ENCODE measurements around the gene PAIP2.
"Not testable (repeated sequence)": the region's sequence is repeated elsewhere in the genome, so short reads cannot be mapped to it uniquely, and the experiment has no call there.

Gene PAIP2

GRCh38 chr5:139385061-139386049 lies 43.7 kb downstream of the PAIP2 start:
- Histone ChIP-seq H3K4me1 (peaks cover 19% of the 10 kb centered on the region), H3K4me3 (ENCODE audit: low read depth, low read length) (no peak overlapping the region), H3K27me3 (no peaks in the 10 kb centered on the region), H3K36me3 (no peaks in the 10 kb centered on the region), H3K9me3 (no peaks in the 10 kb centered on the region)
- DNase-seq, result no peak
- TF ChIP-seq, protein P1, sequence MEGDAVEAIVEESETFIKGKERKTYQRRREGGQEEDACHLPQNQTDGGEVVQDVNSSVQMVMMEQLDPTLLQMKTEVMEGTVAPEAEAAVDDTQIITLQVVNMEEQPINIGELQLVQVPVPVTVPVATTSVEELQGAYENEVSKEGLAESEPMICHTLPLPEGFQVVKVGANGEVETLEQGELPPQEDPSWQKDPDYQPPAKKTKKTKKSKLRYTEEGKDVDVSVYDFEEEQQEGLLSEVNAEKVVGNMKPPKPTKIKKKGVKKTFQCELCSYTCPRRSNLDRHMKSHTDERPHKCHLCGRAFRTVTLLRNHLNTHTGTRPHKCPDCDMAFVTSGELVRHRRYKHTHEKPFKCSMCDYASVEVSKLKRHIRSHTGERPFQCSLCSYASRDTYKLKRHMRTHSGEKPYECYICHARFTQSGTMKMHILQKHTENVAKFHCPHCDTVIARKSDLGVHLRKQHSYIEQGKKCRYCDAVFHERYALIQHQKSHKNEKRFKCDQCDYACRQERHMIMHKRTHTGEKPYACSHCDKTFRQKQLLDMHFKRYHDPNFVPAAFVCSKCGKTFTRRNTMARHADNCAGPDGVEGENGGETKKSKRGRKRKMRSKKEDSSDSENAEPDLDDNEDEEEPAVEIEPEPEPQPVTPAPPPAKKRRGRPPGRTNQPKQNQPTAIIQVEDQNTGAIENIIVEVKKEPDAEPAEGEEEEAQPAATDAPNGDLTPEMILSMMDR (IDR thresholded peaks at IDR 0.05; ENCODE audit: low read depth, low read length), result no peak

DNA sequence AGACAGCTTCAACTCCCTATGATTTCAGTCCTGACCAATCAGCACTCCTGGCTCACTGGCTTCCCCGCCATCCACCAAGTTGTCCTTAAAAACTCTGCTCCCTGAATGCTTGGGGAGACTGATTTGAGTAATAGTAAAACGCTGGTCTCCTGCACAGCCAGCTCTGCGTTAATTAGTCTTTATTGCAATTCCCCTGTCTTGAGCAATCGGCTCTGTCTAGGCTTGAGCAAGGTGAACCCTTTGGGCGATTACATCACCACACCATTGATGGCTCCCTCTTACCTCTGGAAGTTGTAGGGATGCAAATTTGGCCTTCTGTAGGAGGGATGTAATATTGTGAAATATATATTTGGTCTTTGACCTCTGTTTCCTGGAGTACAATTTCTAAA lies 44.4 kb downstream of the PAIP2 start:
- Histone ChIP-seq H3K36me3 (no peaks in the 10 kb centered on the region), H3K27me3 (no peaks in the 10 kb centered on the region), H3K4me1 (peaks cover 19% of the 10 kb centered on the region), H3K9me3 (no peaks in the 10 kb centered on the region), H3K4me3 (ENCODE audit: low read depth, low read length) (no peak overlapping the region)
- TF ChIP-seq, protein P1 (IDR thresholded peaks at IDR 0.05; ENCODE audit: low read depth, low read length), result no peak
- no peak for DNase-seq

- H3K4me3 ChIP-seq (ENCODE audit: low read depth, low read length); H3K27me3 ChIP-seq; H3K9me3 ChIP-seq; DNase-seq; H3K36me3 ChIP-seq: not testable (repeated sequence)
- H3K4me1 ChIP-seq, result peaks cover 19% of the 10 kb centered on the region
Measured at GRCh38 chr5:139386956-139387355, 45.3 kb downstream of the PAIP2 start.

DNA sequence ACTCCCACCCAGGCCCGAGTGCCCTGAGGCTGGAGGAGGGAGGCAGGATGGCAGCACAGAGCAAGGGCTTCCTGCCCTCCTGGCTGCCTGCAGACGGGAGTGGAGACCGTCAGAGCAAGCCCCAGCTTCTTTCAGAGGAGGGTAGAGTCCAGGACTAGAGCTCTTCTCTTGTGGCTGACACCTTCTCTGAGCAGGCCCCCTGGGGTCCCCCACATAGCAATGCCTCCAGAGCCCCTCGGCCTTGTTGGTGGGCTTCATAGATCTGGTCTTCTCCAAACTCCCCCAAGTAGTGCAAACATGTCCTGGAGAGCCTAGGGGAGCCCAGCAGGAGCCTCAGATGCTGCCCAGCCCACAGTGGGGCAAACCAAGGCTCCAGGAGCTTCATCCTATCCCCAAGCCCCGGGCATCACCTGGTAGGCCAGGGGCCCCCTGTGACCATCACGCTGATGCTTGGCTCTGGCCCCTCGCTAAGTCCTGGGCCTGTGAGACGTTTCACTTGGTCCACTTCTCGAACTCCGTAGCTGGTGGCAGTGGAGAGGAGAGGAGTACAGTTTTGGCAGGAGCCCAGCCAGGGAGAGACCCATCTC lies 46.0 kb downstream of the PAIP2 start:
- Histone ChIP-seq H3K4me1 (peaks cover 16% of the 10 kb centered on the region), H3K9me3 (no peaks in the 10 kb centered on the region), H3K4me3 (ENCODE audit: low read depth, low read length) (no peak overlapping the region), H3K36me3 (no peaks in the 10 kb centered on the region), H3K27me3 (peaks cover 6% of the 10 kb centered on the region)
- no peak for DNase-seq
- TF ChIP-seq, protein P1 (IDR thresholded peaks at IDR 0.05; ENCODE audit: low read depth, low read length), result no peak

DNA sequence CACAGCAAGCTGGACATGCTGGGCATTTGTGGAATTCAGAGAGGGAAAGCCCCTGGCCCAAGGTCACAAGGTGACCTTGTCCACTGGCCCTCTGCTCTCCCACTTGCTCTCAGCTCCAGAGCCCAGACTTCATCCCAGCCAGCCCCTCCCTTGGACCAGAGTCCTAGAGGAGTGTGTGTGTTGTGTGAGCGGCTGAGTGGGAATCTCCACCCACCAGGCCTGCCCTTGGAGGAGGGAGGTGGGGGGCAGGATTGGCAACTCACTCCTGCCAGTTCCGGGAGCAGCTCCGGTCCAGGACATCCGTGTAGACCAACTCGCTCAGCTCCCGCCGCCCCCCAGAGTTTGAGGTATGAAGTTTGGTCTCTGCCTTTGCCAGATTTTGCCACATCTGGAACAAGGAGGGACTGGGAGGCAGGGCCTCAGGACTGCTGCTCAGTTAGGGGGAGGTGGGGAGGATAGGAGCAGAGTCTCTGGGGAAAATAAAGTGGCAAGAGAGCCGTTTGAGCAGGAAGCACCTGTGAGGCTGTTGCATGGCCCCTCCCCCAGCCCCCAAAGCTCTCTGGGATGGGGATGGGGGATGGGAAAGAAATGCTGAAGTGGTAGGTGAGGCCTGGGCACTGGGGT lies 46.7 kb downstream of the PAIP2 start:
- peaks cover 13% of the 10 kb centered on the region for H3K4me1 ChIP-seq

More for the DNA sequence above, 46.7 kb downstream of the PAIP2 start:
- peaks cover 12% of the 10 kb centered on the region for H3K27me3 ChIP-seq
- H3K4me3 ChIP-seq (ENCODE audit: low read depth, low read length), result no peak overlapping the region; the same call in 1 of the 2 replicates
- DNase-seq, result peak; percentile 42
- no peaks in the 10 kb centered on the region for H3K36me3 ChIP-seq
- no peaks in the 10 kb centered on the region for H3K9me3 ChIP-seq
- TF ChIP-seq, protein P1 (IDR thresholded peaks at IDR 0.05; ENCODE audit: low read depth, low read length), result no peak

Measured in BE2C (cell line).